Sigmoid colon (tissue), 7 donors: ENCODE results near the gene LIMK1. TPM values are rescaled to one million over a fixed set of nuclear protein-coding genes. Genes with fewer than 3 reads are reported as not detected.
A peak's percentile ranks its signal among the peaks of the same experiment; 100 is the strongest.
"Not testable (repeated sequence)": the region's sequence is repeated elsewhere in the genome, so short reads cannot be mapped to it uniquely, and the experiment has no call there.

Experiments
- DNase-seq: peaks from one replicate; pipeline ENCODE4 v3.0.0-alpha.2; 2019
- H3K27ac ChIP-seq, 4 donors: fragments of 200-600 bp; sonication (generic); one replicate each; pipeline ENCODE4 v1.5.1; 2016 to 2019; ENCODE audit warnings: mild to moderate bottlenecking in 1 of 4
- H3K27me3 ChIP-seq, 3 donors: fragments of 200-600 bp; sonication (generic); one replicate each; pipeline ENCODE4 v1.5.1; 2019; ENCODE audit warnings: mild to moderate bottlenecking in 1 of 3
- H3K36me3 ChIP-seq, 4 donors: fragments of 200-600 bp; sonication (generic); one replicate each; pipeline ENCODE4 v1.5.1; 2016 to 2019
- H3K4me1 ChIP-seq, 4 donors: fragments of 200-600 bp; sonication (generic); one replicate each; pipeline ENCODE4 v1.5.1; 2017 to 2019
- H3K4me3 ChIP-seq, 4 donors: fragments of 200-600 bp; sonication (generic); one replicate each; pipeline ENCODE4 v1.5.1; 2017 to 2019; ENCODE audit warnings: mild to moderate bottlenecking in 2 of 4, moderate library complexity in 1 of 4
- H3K9me3 ChIP-seq, 4 donors: fragments of 200-600 bp in 3 of 4; sonication (generic) in 3 of 4; one replicate each; pipeline versions ENCODE4 v1.5.1 to v1.6.1; 2013 to 2019
- EP300 ChIP-seq, 4 donors: sonication (generic); formaldehyde crosslinking; IDR thresholded peaks; one replicate each; pipeline ENCODE4 v1.6.1; 2017; ENCODE audit warnings: antibody characterized with exemption in 4 of 4
- POLR2A ChIP-seq, 2 donors: fragments of 450-650 bp; IDR thresholded peaks; one replicate each; pipeline ENCODE4 v1.6.1; 2016; ENCODE audit warnings: antibody characterized with exemption in 2 of 2, mild to moderate bottlenecking in 2 of 2, moderate library complexity in 2 of 2
- POLR2AphosphoS5 ChIP-seq, 4 donors: sonication (generic); formaldehyde crosslinking; IDR thresholded peaks; one replicate each; pipeline ENCODE4 v1.6.1; 2017; ENCODE audit warnings: antibody characterized with exemption in 4 of 4
- WGBS, 2 donors: extraction: QIAGEN DNeasy Blood & Tissue Kit; methylation state at CpG; one replicate each; pipeline ENCODE4 v1.1.7; 2013; 5-methylcytosine and 5-hydroxymethylcytosine counted together
- intact Hi-C: fragments of 100-400 bp; cut with DNase I; formaldehyde crosslinking; loops from one replicate; pipeline ENCODE4 v1.15.1; 2023
- polyA plus RNA-seq, 3 donors: library from polyadenylated mRNA; stranded (reverse); fragments of 200-250 nt; gene quantifications; one replicate each; pipeline ENCODE4 v1.2.3, GENCODE V29; 2013
- total RNA-seq, 4 donors: library from RNA; depleted of rRNA; stranded (reverse); fragments of >200 nt; gene quantifications; one replicate each; pipeline ENCODE4 v1.1.0, GENCODE V29; 2016
- TF ChIP-seq, protein P1 (sequence below), 4 experiments: fragments of 450-650 bp in 3 of 4; fragments of 200-600 bp in 1 of 4; IDR thresholded peaks; one replicate each; pipeline ENCODE4 v1.5.1; 2016 to 2019; ENCODE audit warnings: antibody characterized with exemption in 4 of 4, mild to moderate bottlenecking in 3 of 4, moderate library complexity in 2 of 4
- donor health status: healthy with polysubstance abuse.
- donor health status: Bipolar disorder and iron deficiency.
- donor health status: healthy.

The LIMK1 gene
- total and polyA plus RNA-seq, 7 donors, result 4.6 to 16.3 (median 9.6) TPM

GRCh38 chr7:74044366-74045350 lies 38.9 kb upstream of the LIMK1 start:
- Histone ChIP-seq H3K27me3 (no peaks in the 10 kb centered on the region), H3K4me3 (no peak overlapping the region), H3K4me1 (peaks cover 0 to 26% (median 22%) of the 10 kb centered on the region in 4 donors), H3K36me3 (peaks cover 16 to 68% (median 40%) of the 10 kb centered on the region in 4 donors), H3K9me3 (no peaks in the 10 kb centered on the region), H3K27ac (peak overlapping the region in 3 of 4 donors; percentile 27 to 76 (median 67))
- WGBS, 2 donors, result 82 to 84% methylated on average over 20 of the region's 20 CpGs
- no peak for TF ChIP-seq POLR2A (IDR thresholded peaks at IDR 0.05)
- no peak for DNase-seq
- intact Hi-C loops, result no loop called here

DNA sequence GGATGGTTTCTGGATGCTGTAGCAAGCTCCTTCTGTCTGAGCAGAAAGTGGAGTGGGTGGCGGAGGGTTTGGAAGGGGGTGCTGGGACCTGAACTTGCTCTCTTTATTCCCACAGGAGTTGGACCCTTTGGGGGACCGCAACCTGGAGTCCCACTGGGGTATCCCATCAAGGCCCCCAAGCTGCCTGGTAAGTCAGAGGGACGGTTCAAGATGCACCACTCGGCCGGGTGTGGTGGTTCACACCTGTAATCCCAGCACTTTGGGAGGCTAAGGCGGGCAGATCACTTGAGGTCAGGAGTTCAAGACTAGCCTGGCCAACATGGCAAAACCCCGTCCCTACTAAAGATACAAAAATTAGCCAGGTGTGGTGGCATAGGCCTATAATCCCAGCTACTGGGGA lies 37.0 kb upstream of the LIMK1 start:
- Histone ChIP-seq H3K4me1 (peaks cover 0 to 24% (median 21%) of the 10 kb centered on the region in 4 donors), H3K36me3 (peaks cover 16 to 70% (median 44%) of the 10 kb centered on the region in 4 donors)
- DNase-seq, H3K4me3 ChIP-seq, H3K27ac ChIP-seq, H3K9me3 ChIP-seq, intact Hi-C loops, H3K27me3 ChIP-seq: not testable (repeated sequence)
- WGBS, 2 donors, result 92 to 93% methylated on average over 7 of the region's 7 CpGs

- Histone ChIP-seq H3K27ac (no peak overlapping the region), H3K9me3 (no peaks in the 10 kb centered on the region), H3K4me1 (peaks cover 0 to 14% (median 12%) of the 10 kb centered on the region in 4 donors), H3K36me3 (peaks cover 19 to 75% (median 54%) of the 10 kb centered on the region in 4 donors), H3K27me3 (no peaks in the 10 kb centered on the region), H3K4me3 (no peak overlapping the region)
- intact Hi-C loops, result no loop called here
- WGBS, 2 donors, result 78 to 84% methylated on average over 5 of the region's 5 CpGs
- no peak for DNase-seq
- TF ChIP-seq EP300 (IDR thresholded peaks at IDR 0.05), result no peak
- no peak for TF ChIP-seq POLR2A (IDR thresholded peaks at IDR 0.05)
- TF ChIP-seq POLR2AphosphoS5 (IDR thresholded peaks at IDR 0.05), result no peak
- TF ChIP-seq, protein P1, sequence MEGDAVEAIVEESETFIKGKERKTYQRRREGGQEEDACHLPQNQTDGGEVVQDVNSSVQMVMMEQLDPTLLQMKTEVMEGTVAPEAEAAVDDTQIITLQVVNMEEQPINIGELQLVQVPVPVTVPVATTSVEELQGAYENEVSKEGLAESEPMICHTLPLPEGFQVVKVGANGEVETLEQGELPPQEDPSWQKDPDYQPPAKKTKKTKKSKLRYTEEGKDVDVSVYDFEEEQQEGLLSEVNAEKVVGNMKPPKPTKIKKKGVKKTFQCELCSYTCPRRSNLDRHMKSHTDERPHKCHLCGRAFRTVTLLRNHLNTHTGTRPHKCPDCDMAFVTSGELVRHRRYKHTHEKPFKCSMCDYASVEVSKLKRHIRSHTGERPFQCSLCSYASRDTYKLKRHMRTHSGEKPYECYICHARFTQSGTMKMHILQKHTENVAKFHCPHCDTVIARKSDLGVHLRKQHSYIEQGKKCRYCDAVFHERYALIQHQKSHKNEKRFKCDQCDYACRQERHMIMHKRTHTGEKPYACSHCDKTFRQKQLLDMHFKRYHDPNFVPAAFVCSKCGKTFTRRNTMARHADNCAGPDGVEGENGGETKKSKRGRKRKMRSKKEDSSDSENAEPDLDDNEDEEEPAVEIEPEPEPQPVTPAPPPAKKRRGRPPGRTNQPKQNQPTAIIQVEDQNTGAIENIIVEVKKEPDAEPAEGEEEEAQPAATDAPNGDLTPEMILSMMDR (IDR thresholded peaks at IDR 0.05), result no peak
Measured at GRCh38 chr7:74047804-74048380, 35.7 kb upstream of the LIMK1 start.

DNA sequence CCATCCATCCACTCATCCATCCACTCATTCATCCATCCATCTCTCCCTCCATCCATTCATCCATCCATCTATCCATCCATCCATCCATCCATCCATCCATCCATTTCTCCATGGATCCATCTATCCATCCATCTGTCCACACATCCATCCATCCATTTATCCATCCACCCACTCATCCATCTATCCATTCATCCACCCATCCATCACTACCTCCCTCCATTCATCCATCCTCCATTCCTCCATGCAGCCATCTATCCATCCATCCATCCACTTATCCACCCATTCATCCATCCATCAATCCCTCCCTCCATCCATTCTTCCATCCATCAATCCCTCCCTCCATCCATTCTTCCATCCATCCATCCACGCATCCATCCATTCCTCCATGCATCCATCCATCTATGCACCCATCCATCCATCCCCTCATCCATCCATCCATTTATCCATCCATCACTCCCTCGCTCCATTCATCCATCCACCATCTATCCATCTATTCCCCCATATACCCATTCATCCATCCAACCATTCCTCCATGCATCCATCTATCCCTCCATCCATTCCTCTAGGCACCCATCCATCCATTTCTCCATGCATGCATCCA lies 34.5 kb upstream of the LIMK1 start:
- H3K4me1 ChIP-seq, result peaks cover 0 to 2% (median under 1%) of the 10 kb centered on the region in 4 donors
- WGBS, 2 donors, result 96 to 97% methylated on average over 2 of the region's 2 CpGs
- H3K9me3 ChIP-seq, result no peaks in the 10 kb centered on the region
- TF ChIP-seq POLR2A (IDR thresholded peaks at IDR 0.05) (no peak), POLR2AphosphoS5 (IDR thresholded peaks at IDR 0.05) (no peak), EP300 (IDR thresholded peaks at IDR 0.05) (no peak)
- TF ChIP-seq, protein P1 (IDR thresholded peaks at IDR 0.05), result no peak
- H3K4me3 ChIP-seq, result no peak overlapping the region
- peaks cover 19 to 87% (median 63%) of the 10 kb centered on the region in 4 donors for H3K36me3 ChIP-seq
- DNase-seq, result no peak
- intact Hi-C loops, result no loop called here
- H3K27me3 ChIP-seq, result no peaks in the 10 kb centered on the region
- no peak overlapping the region for H3K27ac ChIP-seq

DNA sequence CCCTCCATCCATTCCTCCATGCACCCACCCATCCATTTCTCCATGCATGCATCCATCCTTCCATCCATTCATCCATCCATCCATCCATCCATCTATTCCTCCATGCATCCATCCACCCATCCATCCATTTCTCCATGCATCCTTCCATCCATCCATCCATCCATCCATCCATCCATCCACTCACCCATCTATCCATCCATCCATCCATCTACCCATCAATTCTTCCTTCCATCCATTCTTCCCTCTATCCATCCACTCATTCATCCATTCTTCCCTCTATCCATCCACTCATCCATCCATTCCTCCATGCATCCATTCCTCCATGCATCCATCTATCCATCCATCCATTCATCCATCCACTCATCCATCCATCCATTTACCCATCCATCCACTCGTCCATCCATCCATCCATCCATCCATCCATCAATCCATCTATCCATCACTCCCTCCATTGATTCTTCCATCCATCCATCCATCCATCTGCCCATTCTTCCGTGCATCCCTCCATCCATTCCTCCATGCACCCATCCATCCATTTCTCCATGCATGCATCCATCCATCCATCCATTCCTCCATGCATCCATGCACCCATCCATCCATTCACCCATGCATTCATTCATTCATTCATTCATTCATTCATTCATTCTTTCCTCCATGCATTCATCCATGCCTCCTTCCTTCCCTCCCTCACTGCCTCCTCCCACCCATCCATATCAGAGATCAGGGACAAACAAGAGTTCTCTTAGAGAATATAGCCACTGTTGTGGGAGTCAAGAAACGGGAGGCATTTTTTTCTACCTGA lies 33.4 kb upstream of the LIMK1 start:
- peaks cover 19 to 95% (median 65%) of the 10 kb centered on the region in 4 donors for H3K36me3 ChIP-seq
- WGBS, 2 donors, result 80 to 90% methylated on average over 3 of the region's 3 CpGs
- H3K4me3 ChIP-seq, result no peak overlapping the region
- H3K27ac ChIP-seq, result no peak overlapping the region
- DNase-seq, result no peak
- intact Hi-C loops, result no loop called here
- TF ChIP-seq, protein P1 (IDR thresholded peaks at IDR 0.05), result no peak
- TF ChIP-seq POLR2A (IDR thresholded peaks at IDR 0.05) (no peak), POLR2AphosphoS5 (IDR thresholded peaks at IDR 0.05) (no peak), EP300 (IDR thresholded peaks at IDR 0.05) (no peak)
- H3K9me3 ChIP-seq, result no peaks in the 10 kb centered on the region
- no peaks in the 10 kb centered on the region for H3K4me1 ChIP-seq
- no peaks in the 10 kb centered on the region for H3K27me3 ChIP-seq
